Measurements from ENCODE around the gene DYNC1LI2. TPM values are rescaled to one million over a fixed set of nuclear protein-coding genes. Genes with fewer than 3 reads are reported as not detected.

The DYNC1LI2 gene
- total and polyA plus RNA-seq, 2 of the 8 experiments (the other 6 are each of a cell fraction or from before 2014, with no cell fraction given): 35.0 to 70.8 TPM

GRCh38 chr16:66681676-66682075 lies 69.7 kb downstream of the DYNC1LI2 start:
- POLR2A ChIA-PET (ENCODE audit: partially characterized antibody): interaction anchor here (1.3 kb wide), 1 partner anchor 35 kb away, joined by 3 read pairs; no protein-coding TSS in a partner anchor
- H3K4me3 ChIP-seq (ENCODE audit: extremely low read depth in 1 of 4, insufficient read depth in 2 of 4, low read depth in 3 of 4, low read length in 4 of 4): no peak overlapping the region
- no peak overlapping the region for H2BK15ac ChIP-seq (ENCODE audit: low read length)

More at GRCh38 chr16:66681676-66682075, 69.7 kb downstream of the DYNC1LI2 start:
- Histone ChIP-seq H3K36me3 (ENCODE audit: control insufficient read depth in 2 of 4, insufficient read depth in 4 of 4, low read length in 3 of 4) (no peaks in the 10 kb centered on the region), H3K27me3 (replicated peaks in 1 of 4; ENCODE audit: control insufficient read depth in 3 of 4, extremely low read depth in 1 of 4, insufficient read depth in 3 of 4, low read length in 3 of 4) (no peaks in the 10 kb centered on the region), H2AK5ac (ENCODE audit: low read depth, low read length) (no peak overlapping the region), H3K4ac (replicated peaks; ENCODE audit: insufficient read length, low read depth, low read length) (no peak overlapping the region), H3K9ac (replicated peaks in 1 of 4; ENCODE audit: extremely low read depth in 1 of 4, low read depth in 3 of 4, low read length in 3 of 4) (no peak overlapping the region), H2BK120ac (replicated peaks; ENCODE audit: low read depth, low read length) (no peak overlapping the region), H3K27ac (ENCODE audit: low read depth, low read length) (no peak overlapping the region), H3K9me3 (ENCODE audit: insufficient read depth in 2 of 2, low read depth in 1 of 2, low read length in 1 of 2) (no peaks in the 10 kb centered on the region), H3K23ac (ENCODE audit: insufficient read length) (no peak overlapping the region), H3K4me2 (ENCODE audit: insufficient read depth in 1 of 2, low read depth in 2 of 2, low read length in 2 of 2) (no peak overlapping the region), H3K79me2 (ENCODE audit: control insufficient read depth in 1 of 2, insufficient read depth in 2 of 2, low read length in 2 of 2) (peaks cover 0 to 26% of the 10 kb centered on the region in 2 experiments; a peak in 2 of 4 replicates), H3K23me2 (ENCODE audit: low read depth, low read length) (no peaks in the 10 kb centered on the region), H4K20me1 (replicated peaks in 1 of 2; ENCODE audit: control insufficient read depth in 1 of 2, insufficient read depth in 2 of 2, low read length in 2 of 2) (peaks cover 0 to 9% of the 10 kb centered on the region in 2 experiments), H2BK5ac (ENCODE audit: low read depth, low read length) (no peak overlapping the region), H3K4me1 (replicated peaks in 1 of 4; ENCODE audit: control insufficient read depth in 3 of 4, insufficient read depth in 4 of 4, low read length in 3 of 4) (0 out of 7 replicates have a peak, but pooled peaks cover 0 to 2% (median 0%) of the 10 kb centered on the region in 4 experiments), H2AFZ (ENCODE audit: low read length) (no peak overlapping the region), H4K91ac (replicated peaks; ENCODE audit: insufficient read length, low read length) (no peak overlapping the region), H2BK20ac (ENCODE audit: low read length) (no peak overlapping the region), H3K14ac (ENCODE audit: insufficient read length) (no peak overlapping the region), H4K8ac (ENCODE audit: extremely low read depth, insufficient read depth, low read length) (no peak overlapping the region; the same call in 1 of the 2 replicates), H3K56ac (replicated peaks; ENCODE audit: insufficient read length, low read depth, low read length) (no peak overlapping the region), H4K5ac (ENCODE audit: insufficient read length, low read depth, low read length) (no peak overlapping the region), H3K18ac (ENCODE audit: extremely low read depth, low read length) (no peak overlapping the region), H2BK12ac (ENCODE audit: low read depth, low read length) (no peak overlapping the region), H3K79me1 (ENCODE audit: low read depth, low read length) (peaks cover 12% of the 10 kb centered on the region)
- DNase-seq (ENCODE audit: low read depth in 1 of 2, low spot score in 2 of 2) (no peak), FAIRE-seq (no peak)
- CTCF ChIA-PET (ENCODE audit: partially characterized antibody): interaction anchor here (0.7 to 0.9 kb wide), 2 partner anchors 11 to 36 kb away, joined by 3 read pairs; no protein-coding TSS in a partner anchor
- 96% methylated on average over 4 of the region's 4 CpGs; no CpG with 5 or more reads in 1 of the 2 experiments for WGBS, 2 experiments (ENCODE audit: extremely low coverage in 1 of 2, insufficient coverage in 1 of 2, insufficient read length in 1 of 2, insufficient replicate concordance in 2 of 2, low coverage in 1 of 2, low lambda C conversion rate in 2 of 2, missing lambda C conversion rate in 1 of 2)
- no peak for TF ChIP-seq FOSL1 (IDR thresholded peaks at IDR 0.05; ENCODE audit: insufficient read depth, low read depth, low read length)
